IPS-20b (cell line): ENCODE results near the gene SEZ6L.
A peak's percentile ranks its signal among the peaks of the same experiment; 100 is the strongest.

Experiments
- H3K27ac ChIP-seq: one replicate; pipeline ENCODE4 v1.5.1; 2013; ENCODE audit warnings: low read length
- H3K27me3 ChIP-seq: 2 replicates; pipeline ENCODE4 v1.6.1; 2013; ENCODE audit warnings: mild to moderate bottlenecking, low read length, inconsistent platforms; ENCODE audit not compliant: insufficient read depth
- H3K36me3 ChIP-seq: 2 replicates; pipeline ENCODE4 v1.6.1; 2013; ENCODE audit warnings: low read depth, mild to moderate bottlenecking, inconsistent platforms, low read length, moderate library complexity; ENCODE audit not compliant: insufficient read depth
- H3K4me1 ChIP-seq: 2 replicates; pipeline ENCODE4 v1.6.1; 2013; ENCODE audit warnings: mild to moderate bottlenecking, control low read depth, inconsistent platforms, low read length, moderate library complexity; ENCODE audit not compliant: insufficient read depth
- H3K4me3 ChIP-seq: 2 replicates; pipeline ENCODE4 v1.5.1; 2013; ENCODE audit warnings: mild to moderate bottlenecking, low read length, inconsistent platforms
- H3K9ac ChIP-seq: 2 replicates; pipeline ENCODE4 v1.6.1; 2013; ENCODE audit warnings: low read depth, mild to moderate bottlenecking, inconsistent platforms, low read length, moderate library complexity
- H3K9me3 ChIP-seq: 2 replicates; pipeline ENCODE4 v1.6.1; 2013; ENCODE audit warnings: mild to moderate bottlenecking, low read depth, low read length, inconsistent platforms; ENCODE audit not compliant: insufficient read depth

Gene SEZ6L

DNA sequence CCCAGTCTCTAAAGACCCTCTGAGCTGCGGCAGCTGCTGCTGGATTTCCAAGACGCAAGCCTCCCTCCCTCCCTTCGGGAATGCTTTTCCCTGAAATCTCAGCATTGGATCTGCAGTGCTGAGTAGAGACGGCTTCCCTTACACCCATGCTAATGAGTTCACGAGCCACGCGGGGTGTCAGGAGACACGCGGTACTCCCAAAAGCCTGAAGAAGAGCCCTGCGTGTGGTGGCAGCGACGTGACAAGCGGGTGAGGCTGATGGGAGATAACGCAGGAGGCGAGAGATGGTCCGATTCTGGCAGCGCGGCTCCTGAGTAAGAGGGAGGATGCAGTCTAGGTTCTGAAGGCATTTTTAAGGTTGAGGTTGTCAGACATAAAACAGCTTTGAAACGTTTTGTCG is 185.4 kb downstream of the SEZ6L start:
- H3K9me3 ChIP-seq: no peaks in the 10 kb centered on the region
- H3K27ac ChIP-seq: no peak overlapping the region
- no peaks in the 10 kb centered on the region for H3K27me3 ChIP-seq
- H3K36me3 ChIP-seq: no peaks in the 10 kb centered on the region
- H3K4me1 ChIP-seq: no peaks in the 10 kb centered on the region
- H3K4me3 ChIP-seq: no peak overlapping the region
- H3K9ac ChIP-seq: no peak overlapping the region

DNA sequence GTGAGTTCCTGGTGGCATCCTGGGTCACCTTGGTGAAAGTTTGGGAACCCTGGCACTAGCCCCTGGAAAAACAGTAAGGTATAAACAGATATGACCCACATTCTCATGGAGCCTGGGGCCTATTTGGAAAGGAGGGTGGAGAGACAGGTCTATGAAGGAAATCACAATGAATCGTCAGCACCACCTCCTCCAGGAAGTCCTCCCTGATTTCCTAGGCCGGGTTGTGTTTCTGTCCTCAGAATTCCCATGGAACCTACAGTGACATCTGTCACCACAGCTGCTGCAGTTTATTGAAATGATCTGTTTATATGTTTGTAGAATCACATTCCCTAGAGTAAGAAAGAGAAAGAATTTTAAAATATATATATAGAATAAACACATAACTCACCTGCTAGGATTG is 188.0 kb downstream of the SEZ6L start:
- H3K9ac ChIP-seq: no peak overlapping the region
- no peaks in the 10 kb centered on the region for H3K9me3 ChIP-seq
- H3K36me3 ChIP-seq: no peaks in the 10 kb centered on the region
- H3K4me1 ChIP-seq: no peaks in the 10 kb centered on the region
- no peak overlapping the region for H3K4me3 ChIP-seq
- no peaks in the 10 kb centered on the region for H3K27me3 ChIP-seq
- H3K27ac ChIP-seq: no peak overlapping the region

DNA sequence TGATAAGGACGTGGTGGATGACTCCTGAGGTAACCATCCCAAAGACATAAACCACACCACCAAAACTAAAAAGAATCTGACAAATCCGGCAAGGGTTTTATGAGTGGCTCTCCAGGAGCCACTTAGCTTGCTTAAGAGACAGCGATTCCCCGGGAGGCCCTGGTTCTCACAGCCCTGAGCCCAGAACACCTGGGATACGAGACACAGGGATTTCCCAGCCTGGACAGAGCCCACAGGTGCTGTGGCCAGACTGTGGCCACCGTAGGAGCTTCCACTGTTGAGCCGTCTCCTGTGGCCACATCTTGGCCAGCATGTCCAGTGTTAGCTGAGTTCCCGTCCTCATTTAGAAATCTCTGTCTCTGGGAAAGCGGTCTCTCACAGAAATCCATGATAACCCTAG is 188.6 kb downstream of the SEZ6L start:
- no peaks in the 10 kb centered on the region for H3K4me1 ChIP-seq
- H3K27me3 ChIP-seq: no peaks in the 10 kb centered on the region
- H3K9ac ChIP-seq: no peak overlapping the region
- H3K9me3 ChIP-seq: no peaks in the 10 kb centered on the region
- H3K36me3 ChIP-seq: no peaks in the 10 kb centered on the region
- no peak overlapping the region for H3K4me3 ChIP-seq
- no peak overlapping the region for H3K27ac ChIP-seq

DNA sequence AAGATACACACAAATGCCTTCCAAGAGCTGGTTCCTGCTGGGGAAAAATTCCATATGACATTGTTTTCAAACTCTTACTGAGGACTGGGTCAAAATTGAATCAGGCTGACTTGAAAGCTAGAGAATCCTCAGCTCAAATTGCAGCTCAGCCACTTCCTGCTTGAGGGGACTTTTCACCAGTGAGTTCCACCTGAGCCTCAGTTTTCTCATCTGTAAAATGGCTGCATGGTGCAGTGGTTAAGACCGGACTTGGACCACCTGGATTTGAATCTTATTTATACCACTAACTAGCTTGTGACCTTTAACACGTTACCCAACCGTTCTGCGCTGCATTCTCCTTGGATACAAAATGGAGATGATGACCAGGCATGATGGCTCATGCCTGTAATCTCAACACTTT is 189.9 kb downstream of the SEZ6L start:
- H3K36me3 ChIP-seq: no peaks in the 10 kb centered on the region

DNA sequence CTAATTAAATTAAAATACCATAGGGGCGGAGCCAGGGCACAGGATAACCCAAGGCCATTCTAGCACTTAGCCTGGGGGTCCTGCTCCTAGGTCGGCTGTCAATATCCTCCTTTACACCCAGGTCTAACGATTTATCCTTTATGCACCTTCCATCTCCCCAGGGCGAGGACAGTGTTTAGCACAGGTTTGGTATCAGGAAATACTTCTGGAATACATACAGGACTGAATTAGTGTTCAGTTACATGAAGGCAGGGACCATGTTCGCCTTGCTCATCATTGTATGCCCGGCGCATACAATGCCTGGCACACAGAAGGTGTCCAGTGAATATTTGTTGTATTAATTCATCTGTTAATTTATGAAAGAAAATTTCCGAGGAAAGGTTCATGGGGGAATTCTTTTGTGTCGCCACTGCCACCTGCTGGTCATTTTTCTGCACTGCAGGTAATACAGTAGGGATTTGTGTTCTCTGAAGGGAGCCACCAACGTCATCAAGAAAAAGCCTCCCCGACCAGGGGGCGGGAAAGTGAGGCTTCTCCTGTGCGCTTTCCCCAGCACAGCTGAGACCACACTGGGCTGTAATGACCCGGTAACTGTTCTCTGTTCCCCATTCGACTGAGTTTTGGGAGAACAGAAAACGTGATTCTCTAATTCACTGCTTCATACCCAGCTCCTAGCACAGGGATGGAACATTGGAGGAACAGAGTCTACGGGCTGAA is 191.1 kb downstream of the SEZ6L start:
- H3K4me1 ChIP-seq: no peaks in the 10 kb centered on the region
- H3K27me3 ChIP-seq: no peaks in the 10 kb centered on the region
- peak overlapping the region; percentile 59 for H3K4me3 ChIP-seq
- H3K9me3 ChIP-seq: no peaks in the 10 kb centered on the region
- H3K9ac ChIP-seq: peak overlapping the region; percentile 70; the same call in 1 of the 2 replicates
- H3K36me3 ChIP-seq: no peaks in the 10 kb centered on the region
- H3K27ac ChIP-seq: no peak overlapping the region

More for the DNA sequence above, 189.9 kb downstream of the SEZ6L start:
- no peak overlapping the region for H3K4me3 ChIP-seq
- no peak overlapping the region for H3K27ac ChIP-seq
- H3K9me3 ChIP-seq: no peaks in the 10 kb centered on the region
- H3K27me3 ChIP-seq: no peaks in the 10 kb centered on the region
- no peaks in the 10 kb centered on the region for H3K4me1 ChIP-seq
- H3K9ac ChIP-seq: no peak overlapping the region

DNA sequence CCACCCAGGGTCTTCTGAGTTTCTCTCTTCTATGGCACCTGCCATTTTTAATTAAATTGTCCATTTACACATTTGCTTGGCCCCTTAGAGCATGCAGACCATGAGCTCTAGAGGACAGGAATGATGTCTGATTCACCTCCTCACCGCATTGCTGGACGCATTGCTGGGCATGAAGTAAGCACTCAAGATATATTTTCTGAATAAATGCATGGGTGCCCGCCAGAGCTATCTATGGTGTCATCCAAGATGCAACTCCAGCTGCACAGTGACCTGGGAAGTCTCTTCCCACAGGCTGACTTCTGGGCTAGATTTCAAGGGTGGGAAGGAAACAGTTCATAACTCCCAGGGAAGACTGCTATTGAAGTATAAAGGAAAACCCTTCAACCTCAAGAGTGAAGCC is 193.2 kb downstream of the SEZ6L start:
- Histone ChIP-seq H3K4me3 (no peak overlapping the region), H3K27ac (no peak overlapping the region), H3K9ac (no peak overlapping the region), H3K9me3 (no peaks in the 10 kb centered on the region), H3K4me1 (no peaks in the 10 kb centered on the region), H3K27me3 (no peaks in the 10 kb centered on the region), H3K36me3 (no peaks in the 10 kb centered on the region)

DNA sequence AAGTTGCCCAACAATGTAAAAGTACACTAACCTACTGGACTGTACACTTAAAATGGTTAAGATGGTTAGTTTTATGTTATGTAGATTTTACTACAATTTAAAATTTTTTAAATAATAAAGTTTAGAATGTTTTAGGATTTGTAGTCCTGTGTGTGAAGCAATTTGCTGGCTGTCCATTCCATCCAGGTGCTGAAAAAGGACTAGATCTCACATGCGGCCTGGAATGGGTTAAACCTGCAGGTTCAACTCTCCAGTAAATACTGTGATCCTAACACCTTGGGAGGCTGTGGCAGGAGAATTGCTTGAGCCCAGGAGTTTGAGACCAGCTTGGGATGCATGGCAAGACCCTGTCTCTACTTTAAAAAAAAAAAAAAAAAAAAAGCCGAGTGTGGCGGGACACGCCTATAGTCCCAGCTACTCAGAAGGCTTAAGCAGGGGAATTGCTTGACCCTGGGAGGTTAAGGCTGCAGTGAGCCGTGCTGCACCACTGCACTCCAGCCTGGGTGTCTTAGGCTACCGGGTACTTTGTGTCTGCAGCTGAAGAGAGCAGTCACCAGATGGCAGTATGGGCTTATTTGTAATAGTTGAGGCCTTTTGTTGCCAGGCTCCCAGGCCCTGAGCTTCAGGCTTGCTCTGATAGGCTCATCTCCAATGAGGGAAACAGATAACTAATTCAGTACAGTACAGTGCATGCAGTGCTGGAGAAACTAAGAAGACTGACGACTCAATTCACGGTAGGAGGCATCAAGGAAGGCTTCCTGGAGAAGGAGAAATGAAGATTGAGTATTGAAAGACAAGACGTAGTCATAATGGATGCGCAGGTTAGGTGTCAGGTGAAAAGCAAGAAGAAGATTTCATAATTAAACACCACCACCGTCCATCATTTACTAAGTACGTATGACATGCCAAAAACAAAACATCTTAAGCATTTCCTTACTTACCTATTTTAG is 195.1 kb downstream of the SEZ6L start:
- Histone ChIP-seq H3K9ac (no peak overlapping the region), H3K4me1 (no peaks in the 10 kb centered on the region), H3K9me3 (no peaks in the 10 kb centered on the region), H3K27ac (no peak overlapping the region), H3K4me3 (no peak overlapping the region), H3K36me3 (no peaks in the 10 kb centered on the region), H3K27me3 (no peaks in the 10 kb centered on the region)

DNA sequence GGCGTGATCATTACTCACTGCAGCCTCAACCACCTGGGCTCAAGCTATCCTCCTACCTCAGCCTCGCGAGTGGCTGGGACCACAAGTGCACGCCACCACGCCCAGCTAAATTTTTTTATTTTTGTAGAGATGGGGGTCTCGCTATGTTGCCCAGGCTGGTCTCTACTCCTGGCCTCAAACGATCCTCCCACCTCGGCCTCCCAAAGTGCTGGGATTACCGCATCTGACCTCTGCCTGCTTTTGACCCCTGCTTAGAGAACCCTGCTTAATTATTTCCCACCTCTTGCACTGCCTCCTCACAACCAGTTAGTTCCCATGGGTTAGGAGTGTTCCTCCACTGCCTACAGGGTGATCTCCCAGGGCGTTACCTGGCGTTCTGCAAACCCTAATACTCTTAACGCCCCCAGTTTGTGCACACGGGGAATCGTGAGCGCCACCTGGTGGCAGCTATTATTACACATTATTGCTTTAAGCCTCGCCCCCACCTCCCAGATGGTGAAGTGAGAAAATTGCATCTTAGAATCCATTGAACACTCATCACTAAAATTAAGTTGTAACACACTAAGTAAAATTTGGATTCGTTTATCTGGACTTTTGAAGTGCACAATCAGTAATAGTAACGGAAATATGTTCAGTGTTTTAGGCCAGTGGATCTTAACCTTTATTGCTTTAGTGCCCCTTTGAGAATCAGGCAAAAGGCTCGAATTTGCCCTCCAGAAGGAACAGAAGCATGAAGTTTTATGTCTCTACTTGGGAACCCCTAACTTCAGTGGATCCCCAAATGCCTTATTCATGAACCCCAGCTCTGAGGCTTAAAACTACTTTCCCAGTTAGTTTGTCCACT is 198.4 kb downstream of the SEZ6L start:
- H3K27ac ChIP-seq: no peak overlapping the region
- no peak overlapping the region for H3K9ac ChIP-seq
- H3K9me3 ChIP-seq: no peaks in the 10 kb centered on the region
- no peaks in the 10 kb centered on the region for H3K36me3 ChIP-seq
- no peak overlapping the region for H3K4me3 ChIP-seq
- H3K27me3 ChIP-seq: no peaks in the 10 kb centered on the region
- H3K4me1 ChIP-seq: no peaks in the 10 kb centered on the region

DNA sequence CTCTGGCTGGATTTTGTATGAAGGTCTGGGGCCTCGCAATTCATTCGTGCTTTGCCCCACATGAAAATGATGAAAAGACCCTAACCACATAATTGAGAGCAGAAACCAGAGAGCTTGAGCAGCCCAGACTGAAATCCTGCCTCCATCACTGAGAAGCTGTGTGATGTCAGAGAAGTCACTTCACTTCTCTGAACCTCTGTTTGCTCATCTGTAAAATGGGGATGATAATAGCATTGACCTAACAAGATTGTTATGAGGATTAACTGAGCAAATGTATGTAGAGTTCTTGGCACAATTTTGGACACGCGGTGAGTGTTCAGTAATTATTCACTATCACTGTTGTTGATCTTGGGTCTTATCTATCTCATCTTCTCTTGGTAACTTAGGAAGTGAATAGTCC is 203.6 kb downstream of the SEZ6L start:
- Histone ChIP-seq H3K36me3 (no peaks in the 10 kb centered on the region), H3K4me1 (no peaks in the 10 kb centered on the region; the same call in 1 of the 2 replicates), H3K9me3 (no peaks in the 10 kb centered on the region), H3K27me3 (no peaks in the 10 kb centered on the region), H3K27ac (no peak overlapping the region), H3K9ac (no peak overlapping the region), H3K4me3 (no peak overlapping the region)

DNA sequence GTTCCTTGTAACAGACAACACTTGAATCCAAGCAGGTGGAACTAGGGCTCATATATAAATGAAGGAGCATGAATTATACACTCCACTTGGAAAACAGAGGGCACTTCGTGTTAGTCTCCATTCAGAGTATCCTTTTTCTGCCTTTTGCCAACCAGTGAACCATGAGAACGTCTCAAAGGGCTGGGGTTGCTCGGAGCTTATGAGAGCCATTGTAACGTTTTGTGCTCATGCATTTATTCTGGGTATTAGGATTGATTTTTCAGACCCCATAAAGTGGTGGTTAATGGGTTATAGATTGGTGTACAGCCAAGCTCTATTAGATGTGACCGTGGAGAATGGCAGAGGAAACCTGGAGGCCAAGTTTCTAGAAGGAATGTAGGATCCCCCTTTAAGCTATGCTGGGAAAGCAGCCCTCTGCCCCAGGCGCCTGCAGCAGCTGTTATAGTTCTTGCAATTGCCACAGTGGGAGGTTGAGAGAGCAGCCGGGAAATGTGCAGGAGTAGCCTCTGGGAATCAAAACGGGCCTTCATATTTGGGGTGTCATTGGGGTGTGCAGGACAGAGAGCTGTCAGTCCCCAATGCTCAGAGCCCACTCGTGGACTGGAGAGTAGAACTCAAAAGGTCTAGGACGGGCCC is 205.2 kb downstream of the SEZ6L start:
- Histone ChIP-seq H3K27me3 (no peaks in the 10 kb centered on the region), H3K9me3 (no peaks in the 10 kb centered on the region), H3K36me3 (no peaks in the 10 kb centered on the region), H3K27ac (no peak overlapping the region), H3K9ac (no peak overlapping the region), H3K4me3 (no peak overlapping the region), H3K4me1 (no peaks in the 10 kb centered on the region; the same call in 1 of the 2 replicates)
